Stomach smooth muscle (tissue), 2 donors: ENCODE measurements around the gene BECN2.

Experiments used
- H3K27ac ChIP-seq: one replicate; pipeline ENCODE4 v1.7.0; 2013; ENCODE audit warnings: mild to moderate bottlenecking, low read length, inconsistent platforms
- H3K27me3 ChIP-seq, 2 donors: one replicate each; pipeline ENCODE4 v1.7.0; 2013; ENCODE audit warnings: low read length in 2 of 2; ENCODE audit not compliant: insufficient read depth in 2 of 2, control insufficient read depth in 1 of 2
- H3K36me3 ChIP-seq, 2 donors: one replicate each; pipeline ENCODE4 v1.7.0; 2013; ENCODE audit warnings: low read length in 2 of 2; ENCODE audit not compliant: control insufficient read depth in 2 of 2, insufficient read depth in 2 of 2
- H3K4me1 ChIP-seq: one replicate; pipeline ENCODE4 v1.7.0; 2013; ENCODE audit warnings: low read length; ENCODE audit not compliant: control insufficient read depth, insufficient read depth
- H3K4me3 ChIP-seq, 2 donors: one replicate each; pipeline ENCODE4 v1.7.0; 2013; ENCODE audit warnings: low read length in 2 of 2
- H3K9ac ChIP-seq, 2 donors: one replicate each; pipeline ENCODE4 v1.7.0; 2013; ENCODE audit warnings: low read length in 2 of 2, mild to moderate bottlenecking in 1 of 2
- H3K9me3 ChIP-seq, 2 donors: one replicate each; pipeline ENCODE4 v1.7.0; 2013; ENCODE audit warnings: low read length in 2 of 2; ENCODE audit not compliant: control insufficient read depth in 2 of 2
- donor health status: healthy.
- donor health status: Pancreatic carcinoma.

The BECN2 gene, protein sequence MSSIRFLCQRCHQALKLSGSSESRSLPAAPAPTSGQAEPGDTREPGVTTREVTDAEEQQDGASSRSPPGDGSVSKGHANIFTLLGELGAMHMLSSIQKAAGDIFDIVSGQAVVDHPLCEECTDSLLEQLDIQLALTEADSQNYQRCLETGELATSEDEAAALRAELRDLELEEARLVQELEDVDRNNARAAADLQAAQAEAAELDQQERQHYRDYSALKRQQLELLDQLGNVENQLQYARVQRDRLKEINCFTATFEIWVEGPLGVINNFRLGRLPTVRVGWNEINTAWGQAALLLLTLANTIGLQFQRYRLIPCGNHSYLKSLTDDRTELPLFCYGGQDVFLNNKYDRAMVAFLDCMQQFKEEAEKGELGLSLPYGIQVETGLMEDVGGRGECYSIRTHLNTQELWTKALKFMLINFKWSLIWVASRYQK

DNA sequence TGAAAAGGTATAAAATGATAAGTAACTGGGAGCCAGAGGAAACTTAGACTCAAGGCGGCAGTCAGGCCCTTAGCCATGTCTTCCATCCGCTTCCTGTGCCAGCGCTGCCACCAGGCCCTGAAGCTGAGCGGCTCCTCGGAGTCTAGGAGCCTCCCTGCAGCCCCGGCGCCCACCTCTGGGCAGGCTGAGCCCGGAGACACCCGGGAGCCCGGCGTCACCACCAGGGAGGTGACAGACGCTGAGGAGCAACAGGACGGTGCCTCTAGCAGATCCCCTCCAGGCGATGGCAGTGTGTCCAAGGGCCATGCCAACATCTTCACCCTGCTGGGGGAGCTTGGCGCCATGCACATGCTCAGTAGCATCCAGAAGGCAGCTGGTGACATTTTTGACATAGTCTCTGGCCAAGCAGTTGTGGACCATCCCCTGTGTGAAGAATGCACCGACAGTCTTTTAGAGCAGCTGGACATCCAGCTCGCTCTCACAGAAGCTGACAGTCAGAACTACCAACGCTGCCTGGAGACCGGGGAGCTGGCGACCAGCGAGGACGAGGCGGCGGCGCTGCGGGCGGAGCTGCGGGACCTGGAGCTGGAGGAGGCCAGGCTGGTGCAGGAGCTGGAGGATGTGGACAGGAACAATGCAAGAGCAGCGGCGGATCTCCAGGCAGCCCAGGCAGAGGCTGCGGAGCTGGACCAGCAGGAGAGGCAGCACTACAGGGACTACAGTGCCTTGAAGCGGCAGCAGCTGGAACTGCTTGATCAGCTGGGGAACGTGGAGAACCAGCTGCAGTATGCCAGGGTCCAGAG, at the start of gene BECN2:
TSS of gene BECN2 (plus strand) at position 76 of the 803 bp plus-strand sequence. CDS start at position 76, 0 bp downstream.
- Histone ChIP-seq H3K9me3 (peaks cover 0 to 2% of the 10 kb centered on the region in 2 donors), H3K9ac (no peak within 1 kb of the TSS), H3K27me3 (no peaks in the 10 kb centered on the region), H3K4me3 (no peak within 1 kb of the TSS), H3K27ac (no peak within 1 kb of the TSS), H3K36me3 (no peaks in the 10 kb centered on the region), H3K4me1 (no peaks in the 10 kb centered on the region)

DNA sequence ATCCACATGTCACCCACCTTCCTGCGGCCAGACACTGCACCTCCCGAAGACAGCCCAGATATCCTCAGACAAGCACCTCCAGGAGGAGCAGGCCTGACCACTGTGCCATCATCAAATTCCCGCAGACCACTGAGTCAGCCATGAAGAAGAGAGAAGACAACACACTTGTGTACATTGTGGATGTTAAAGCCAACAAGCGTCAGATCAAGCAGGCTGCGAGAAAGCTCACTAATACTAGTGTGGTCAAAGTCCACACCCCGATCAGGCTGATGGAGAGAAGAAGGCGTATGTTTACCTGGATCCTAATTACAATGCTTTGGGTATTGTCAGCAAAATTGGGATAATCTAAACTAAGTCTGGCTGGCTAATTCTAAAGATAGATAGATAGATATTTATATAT, 41.4 kb upstream of the BECN2 start:
- H3K27ac ChIP-seq = no peak overlapping the region
- H3K4me3 ChIP-seq = no peak overlapping the region
- no peaks in the 10 kb centered on the region for H3K4me1 ChIP-seq
- no peak overlapping the region for H3K9ac ChIP-seq
- peaks cover 0 to 2% of the 10 kb centered on the region in 2 donors for H3K27me3 ChIP-seq
- no peaks in the 10 kb centered on the region for H3K36me3 ChIP-seq
- no peaks in the 10 kb centered on the region for H3K9me3 ChIP-seq

DNA sequence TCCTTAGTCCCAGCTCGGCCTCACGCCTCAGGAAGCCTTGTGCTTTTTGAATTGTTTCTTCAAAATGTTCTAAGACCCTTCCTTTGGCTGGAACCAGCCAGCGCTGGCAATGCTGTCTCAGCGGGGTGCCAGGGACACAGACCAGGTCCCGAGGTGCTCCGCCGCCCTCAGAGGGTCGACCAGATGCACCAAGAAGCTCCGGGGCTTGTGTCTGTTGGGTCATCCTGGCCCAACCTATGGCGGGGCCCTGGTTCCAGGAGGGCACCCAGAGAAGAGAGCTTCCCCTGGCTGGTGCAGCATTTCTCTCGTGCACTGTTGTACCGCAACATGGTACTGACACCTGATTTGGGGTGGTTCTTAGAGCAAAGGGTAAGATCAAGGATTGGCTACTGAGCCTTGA, 40.1 kb upstream of the BECN2 start:
- H3K4me3 ChIP-seq = no peak overlapping the region
- no peaks in the 10 kb centered on the region for H3K4me1 ChIP-seq
- no peaks in the 10 kb centered on the region for H3K9me3 ChIP-seq
- peaks cover 0 to 2% of the 10 kb centered on the region in 2 donors for H3K27me3 ChIP-seq
- H3K27ac ChIP-seq = no peak overlapping the region
- H3K36me3 ChIP-seq = no peaks in the 10 kb centered on the region
- H3K9ac ChIP-seq = no peak overlapping the region

GRCh38 chr1:241918879-241919278, 38.7 kb upstream of the BECN2 start:
- Histone ChIP-seq H3K4me3 (no peak overlapping the region), H3K27me3 (peaks cover 0 to 2% of the 10 kb centered on the region in 2 donors), H3K4me1 (no peaks in the 10 kb centered on the region), H3K9me3 (no peaks in the 10 kb centered on the region), H3K9ac (no peak overlapping the region), H3K27ac (no peak overlapping the region), H3K36me3 (no peaks in the 10 kb centered on the region)

- H3K4me3 ChIP-seq = no peak overlapping the region
- H3K9me3 ChIP-seq = no peaks in the 10 kb centered on the region
- no peaks in the 10 kb centered on the region for H3K4me1 ChIP-seq
- no peak overlapping the region for H3K9ac ChIP-seq
- H3K36me3 ChIP-seq = no peaks in the 10 kb centered on the region
- peaks cover 0 to 4% of the 10 kb centered on the region in 2 donors for H3K27me3 ChIP-seq
- no peak overlapping the region for H3K27ac ChIP-seq
These were observed 33.3 kb upstream of the BECN2 start for GRCh38 chr1:241924080-241924808.

DNA sequence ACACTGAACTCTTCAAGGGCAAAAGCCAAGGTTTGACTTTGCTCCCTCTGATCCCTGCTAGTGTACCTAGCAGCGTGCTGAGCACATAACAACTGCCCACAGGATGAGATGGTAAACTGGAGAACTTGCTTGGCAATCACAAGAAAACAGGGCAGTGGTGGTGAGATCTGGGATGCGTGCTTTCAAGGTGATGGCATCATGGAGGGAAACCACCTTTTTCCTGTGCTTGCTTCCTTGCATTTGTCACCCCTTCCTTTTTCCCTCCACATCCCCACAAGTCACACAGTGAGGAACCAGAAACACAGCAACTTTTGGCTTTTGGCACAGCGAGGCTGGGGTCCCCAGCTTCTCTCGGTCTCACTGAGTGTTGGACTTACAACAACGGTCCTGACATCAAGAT, 31.4 kb upstream of the BECN2 start:
- H3K9ac ChIP-seq = no peak overlapping the region
- H3K27me3 ChIP-seq = peaks cover 0 to 2% of the 10 kb centered on the region in 2 donors
- no peak overlapping the region for H3K27ac ChIP-seq
- no peaks in the 10 kb centered on the region for H3K36me3 ChIP-seq
- no peaks in the 10 kb centered on the region for H3K9me3 ChIP-seq
- H3K4me3 ChIP-seq = no peak overlapping the region
- H3K4me1 ChIP-seq = no peaks in the 10 kb centered on the region

GRCh38 chr1:241927321-241927720, 30.2 kb upstream of the BECN2 start:
- H3K4me3 ChIP-seq = no peak overlapping the region
- H3K36me3 ChIP-seq = no peaks in the 10 kb centered on the region

DNA sequence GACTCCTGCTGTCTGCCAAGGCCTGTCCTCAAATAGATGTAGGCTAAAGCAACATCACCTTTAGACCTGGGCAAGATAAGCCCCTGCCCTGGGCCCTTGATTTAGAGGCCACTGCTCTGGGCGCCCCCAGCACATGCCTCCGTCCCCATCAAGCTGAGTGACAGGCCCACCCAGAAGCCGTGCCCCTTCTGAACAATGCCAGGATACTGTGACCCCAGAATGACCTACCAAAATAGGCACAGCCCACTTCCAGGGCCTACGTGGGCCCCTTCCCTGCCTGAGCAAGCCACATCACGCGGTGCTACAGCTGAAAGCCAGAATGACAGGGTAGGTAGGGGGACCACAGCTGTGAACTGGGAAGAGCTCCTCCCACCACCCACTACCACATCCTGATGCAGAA, 24.7 kb upstream of the BECN2 start:
- H3K9me3 ChIP-seq = no peaks in the 10 kb centered on the region
- H3K4me3 ChIP-seq = no peak overlapping the region
- no peaks in the 10 kb centered on the region for H3K4me1 ChIP-seq
- no peaks in the 10 kb centered on the region for H3K36me3 ChIP-seq
- no peak overlapping the region for H3K9ac ChIP-seq
- peaks cover 0 to 3% of the 10 kb centered on the region in 2 donors for H3K27me3 ChIP-seq
- H3K27ac ChIP-seq = no peak overlapping the region

More at GRCh38 chr1:241927321-241927720, 30.2 kb upstream of the BECN2 start:
- Histone ChIP-seq H3K4me1 (no peaks in the 10 kb centered on the region), H3K27me3 (peaks cover 0 to 2% of the 10 kb centered on the region in 2 donors), H3K9me3 (no peaks in the 10 kb centered on the region), H3K27ac (no peak overlapping the region), H3K9ac (no peak overlapping the region)

GRCh38 chr1:241934201-241934848, 23.2 kb upstream of the BECN2 start:
- Histone ChIP-seq H3K4me3 (no peak overlapping the region), H3K27ac (no peak overlapping the region)

GRCh38 chr1:241934866-241935265, 22.7 kb upstream of the BECN2 start:
- no peaks in the 10 kb centered on the region for H3K36me3 ChIP-seq
- no peak overlapping the region for H3K27ac ChIP-seq
- H3K9ac ChIP-seq = no peak overlapping the region
- no peak overlapping the region for H3K4me3 ChIP-seq
- H3K27me3 ChIP-seq = peaks cover 0 to 3% of the 10 kb centered on the region in 2 donors
- no peaks in the 10 kb centered on the region for H3K4me1 ChIP-seq
- no peaks in the 10 kb centered on the region for H3K9me3 ChIP-seq

More at GRCh38 chr1:241934201-241934848, 23.2 kb upstream of the BECN2 start:
- H3K9ac ChIP-seq = no peak overlapping the region
- H3K4me1 ChIP-seq = no peaks in the 10 kb centered on the region
- H3K27me3 ChIP-seq = peaks cover 0 to 3% of the 10 kb centered on the region in 2 donors
- H3K9me3 ChIP-seq = no peaks in the 10 kb centered on the region
- no peaks in the 10 kb centered on the region for H3K36me3 ChIP-seq
